ENCODE data around the gene TPRN. TPM values are rescaled to one million over a fixed set of nuclear protein-coding genes. Genes with fewer than 3 reads are reported as not detected.

The TPRN gene
- total and polyA plus RNA-seq, 7 experiments from 2014 or later: 0.35 to 13.5 (median 7.4) TPM

DNA sequence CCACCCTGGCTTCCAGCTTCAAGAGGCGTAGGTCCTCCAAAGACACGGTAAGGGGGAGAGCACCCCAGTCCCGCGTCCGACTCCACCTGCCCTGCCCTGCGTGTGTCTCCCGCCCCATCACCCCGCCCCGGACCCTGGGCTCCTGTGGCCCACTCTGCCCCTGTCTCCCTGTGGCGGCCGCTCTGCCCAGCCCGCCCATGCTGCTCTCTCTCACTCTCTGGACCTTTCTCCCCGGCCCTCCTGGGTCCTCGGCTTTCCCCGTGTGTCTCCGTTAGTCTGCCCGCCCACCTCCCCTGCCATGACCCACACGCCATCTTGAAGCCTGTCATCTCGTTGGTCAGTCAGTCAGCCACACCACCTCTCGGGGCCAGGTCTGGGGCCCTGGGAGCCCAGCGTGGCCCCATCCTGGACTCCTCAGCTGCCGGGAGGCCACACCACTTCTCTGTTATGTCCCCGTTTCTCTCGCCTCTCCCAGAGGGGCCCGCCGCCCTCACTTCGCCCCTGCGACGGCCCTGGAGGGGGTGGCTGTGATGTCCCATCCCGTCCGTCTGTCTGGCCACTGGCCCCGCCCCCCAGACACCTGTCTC lies 35.2 kb downstream of the TPRN start:
- Mint-ChIP-seq H3K27ac (no peak overlapping the region), H3K9me3 (no peaks in the 10 kb centered on the region), H3K4me3 (peak overlapping the region in 1 of 10 donors; percentile 28), H3K4me1 (peaks cover 0 to 10% (median 0%) of the 10 kb centered on the region in 7 donors), H3K36me3 (no peaks in the 10 kb centered on the region), H3K27me3 (peaks cover 9 to 39% (median 16%) of the 10 kb centered on the region in 5 donors)
- CTCF ChIA-PET: no interaction called here
- no peaks in the 10 kb centered on the region for H3K36me3 ChIP-seq (ENCODE audit: control insufficient read depth in 2 of 3, insufficient read depth in 3 of 3, low read length in 3 of 3)
- intact Hi-C loops (cut with micrococcal nuclease): loop anchor here in 1 of 2 donors (5.0 kb wide), 1 partner anchor 318 kb away; the partner anchor contains the start of gene PHPT1
- H3K27me3 ChIP-seq (ENCODE audit: control insufficient read depth in 2 of 2, insufficient read depth in 2 of 2, low read length in 2 of 2): peaks cover 4 to 19% of the 10 kb centered on the region in 2 donors
- no peak overlapping the region for H3K27ac ChIP-seq (ENCODE audit: low read depth, low read length)
- POLR2A ChIA-PET: interaction anchor here (1.5 kb wide), 1 partner anchor 36 kb away, joined by 3 read pairs; no protein-coding TSS in a partner anchor
- H3K4me1 ChIP-seq (ENCODE audit: control insufficient read depth in 2 of 2, insufficient read depth in 2 of 2, low read length in 2 of 2): no peaks in the 10 kb centered on the region
- H3K4me3 ChIP-seq (ENCODE audit: low read length): no peak overlapping the region
- ATAC-seq: no peak
- DNase-seq: no peak
- no peaks in the 10 kb centered on the region for H3K9me3 ChIP-seq (ENCODE audit: control insufficient read depth in 2 of 3, low read length in 3 of 3)

- Mint-ChIP-seq H3K27ac (no peak overlapping the region), H3K9me3 (no peaks in the 10 kb centered on the region), H3K4me1 (peaks cover 0 to 10% (median 1%) of the 10 kb centered on the region in 7 donors), H3K27me3 (peaks cover 13 to 42% (median 18%) of the 10 kb centered on the region in 5 donors), H3K4me3 (peak overlapping the region in 2 of 10 donors; percentile 28 to 67), H3K36me3 (no peaks in the 10 kb centered on the region)
- ChIA-PET CTCF (no interaction called here), POLR2A (no interaction called here)
- Histone ChIP-seq H3K4me3 (ENCODE audit: low read length) (no peak overlapping the region), H3K27me3 (ENCODE audit: control insufficient read depth in 2 of 2, insufficient read depth in 2 of 2, low read length in 2 of 2) (peaks cover 4 to 22% of the 10 kb centered on the region in 2 donors), H3K36me3 (ENCODE audit: control insufficient read depth in 2 of 3, insufficient read depth in 3 of 3, low read length in 3 of 3) (no peaks in the 10 kb centered on the region), H3K9me3 (ENCODE audit: control insufficient read depth in 2 of 3, low read length in 3 of 3) (no peaks in the 10 kb centered on the region), H3K4me1 (ENCODE audit: control insufficient read depth in 2 of 2, insufficient read depth in 2 of 2, low read length in 2 of 2) (no peaks in the 10 kb centered on the region), H3K27ac (ENCODE audit: low read depth, low read length) (no peak overlapping the region)
- ATAC-seq (no peak), DNase-seq (no peak)
- intact Hi-C loops (cut with micrococcal nuclease): loop anchor here in 1 of 2 donors (5.0 kb wide), 1 partner anchor 317 kb away; the partner anchor contains the start of gene PHPT1
Measured at GRCh38 chr9:137164370-137165249, 35.9 kb downstream of the TPRN start.

GRCh38 chr9:137163805-137164204 lies 36.7 kb downstream of the TPRN start:
- intact Hi-C loops (cut with micrococcal nuclease): no loop called here
- ATAC-seq: no peak
- H3K36me3 Mint-ChIP-seq: no peaks in the 10 kb centered on the region
- no peaks in the 10 kb centered on the region for H3K9me3 ChIP-seq (ENCODE audit: control insufficient read depth in 2 of 3, low read length in 3 of 3)
- H3K9me3 Mint-ChIP-seq: peaks cover 0 to 2% (median 0%) of the 10 kb centered on the region in 11 donors
- peaks cover 21 to 50% (median 26%) of the 10 kb centered on the region in 5 donors for H3K27me3 Mint-ChIP-seq
- peak overlapping the region in 1 of 10 donors; percentile 60 for H3K4me3 Mint-ChIP-seq
- H3K4me3 ChIP-seq (ENCODE audit: low read length): no peak overlapping the region
- ChIA-PET CTCF (no interaction called here), POLR2A (no interaction called here)
- no peaks in the 10 kb centered on the region for H3K4me1 ChIP-seq (ENCODE audit: control insufficient read depth in 2 of 2, insufficient read depth in 2 of 2, low read length in 2 of 2)
- no peak for DNase-seq
- no peak overlapping the region for H3K27ac ChIP-seq (ENCODE audit: low read depth, low read length)
- peaks cover 0 to 13% (median 6%) of the 10 kb centered on the region in 7 donors for H3K4me1 Mint-ChIP-seq
- H3K27me3 ChIP-seq (ENCODE audit: control insufficient read depth in 2 of 2, insufficient read depth in 2 of 2, low read length in 2 of 2): peaks cover 4 to 17% of the 10 kb centered on the region in 2 donors
- no peak overlapping the region for H3K27ac Mint-ChIP-seq
- no peaks in the 10 kb centered on the region for H3K36me3 ChIP-seq (ENCODE audit: control insufficient read depth in 2 of 3, insufficient read depth in 3 of 3, low read length in 3 of 3)

- H3K4me3 ChIP-seq (ENCODE audit: low read length): no peak overlapping the region
- no peak for DNase-seq
- Mint-ChIP-seq H3K36me3 (no peaks in the 10 kb centered on the region), H3K9me3 (peaks cover 0 to 2% (median 0%) of the 10 kb centered on the region in 11 donors), H3K27me3 (peaks cover 22 to 55% (median 28%) of the 10 kb centered on the region in 5 donors), H3K4me3 (peak overlapping the region in 1 of 10 donors; percentile 60), H3K27ac (peak overlapping the region in 1 of 9 donors; percentile 55), H3K4me1 (peaks cover 0 to 13% (median 5%) of the 10 kb centered on the region in 7 donors)
- intact Hi-C loops (cut with micrococcal nuclease): no loop called here
- POLR2A ChIA-PET: interaction anchor here (1.0 kb wide), 1 partner anchor 61 kb away, joined by 3 read pairs; no protein-coding TSS in a partner anchor
- H3K27me3 ChIP-seq (ENCODE audit: control insufficient read depth in 2 of 2, insufficient read depth in 2 of 2, low read length in 2 of 2): peaks cover 4 to 17% of the 10 kb centered on the region in 2 donors
- ATAC-seq: no peak
- no peaks in the 10 kb centered on the region for H3K4me1 ChIP-seq (ENCODE audit: control insufficient read depth in 2 of 2, insufficient read depth in 2 of 2, low read length in 2 of 2)
- CTCF ChIA-PET: no interaction called here
- H3K27ac ChIP-seq (ENCODE audit: low read depth, low read length): no peak overlapping the region
- H3K36me3 ChIP-seq (ENCODE audit: control insufficient read depth in 2 of 3, insufficient read depth in 3 of 3, low read length in 3 of 3): no peaks in the 10 kb centered on the region
- no peaks in the 10 kb centered on the region for H3K9me3 ChIP-seq (ENCODE audit: control insufficient read depth in 2 of 3, low read length in 3 of 3)
Measured at GRCh38 chr9:137163365-137163715, 37.2 kb downstream of the TPRN start.

DNA sequence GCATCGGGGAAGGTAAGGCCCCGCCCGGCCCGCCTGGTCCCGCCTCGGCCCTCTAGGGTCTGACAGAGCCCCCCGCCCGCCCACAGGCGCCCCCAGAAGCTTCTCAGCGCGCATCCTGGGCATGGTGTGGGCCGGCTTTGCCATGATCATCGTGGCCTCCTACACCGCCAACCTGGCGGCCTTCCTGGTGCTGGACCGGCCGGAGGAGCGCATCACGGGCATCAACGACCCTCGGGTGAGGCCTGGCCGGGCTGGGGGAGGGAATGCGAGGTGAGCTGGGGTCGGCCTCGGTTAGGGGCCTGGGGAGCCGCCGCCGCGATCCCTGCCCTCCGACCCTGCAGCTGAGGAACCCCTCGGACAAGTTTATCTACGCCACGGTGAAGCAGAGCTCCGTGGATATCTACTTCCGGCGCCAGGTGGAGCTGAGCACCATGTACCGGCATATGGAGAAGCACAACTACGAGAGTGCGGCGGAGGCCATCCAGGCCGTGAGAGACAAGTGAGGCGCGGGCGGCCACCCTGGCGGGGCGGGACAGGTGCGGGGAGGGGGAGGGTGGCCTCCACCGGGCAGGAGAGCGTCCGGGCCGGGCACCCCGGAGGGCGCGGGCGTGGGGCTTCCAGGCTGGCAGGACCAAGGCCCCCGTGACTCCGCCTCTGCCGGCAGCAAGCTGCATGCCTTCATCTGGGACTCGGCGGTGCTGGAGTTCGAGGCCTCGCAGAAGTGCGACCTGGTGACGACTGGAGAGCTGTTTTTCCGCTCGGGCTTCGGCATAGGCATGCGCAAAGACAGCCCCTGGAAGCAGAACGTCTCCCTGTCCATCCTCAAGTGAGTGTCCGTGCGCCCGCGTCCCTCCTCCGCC lies 37.8 kb downstream of the TPRN start:
- DNase-seq (no peak), ATAC-seq (peak; percentile 53)
- CTCF ChIA-PET: no interaction called here
- Histone ChIP-seq H3K4me1 (ENCODE audit: control insufficient read depth in 2 of 2, insufficient read depth in 2 of 2, low read length in 2 of 2) (no peaks in the 10 kb centered on the region), H3K4me3 (ENCODE audit: low read length) (no peak overlapping the region), H3K27me3 (ENCODE audit: control insufficient read depth in 2 of 2, insufficient read depth in 2 of 2, low read length in 2 of 2) (peaks cover 4 to 21% of the 10 kb centered on the region in 2 donors), H3K36me3 (ENCODE audit: control insufficient read depth in 2 of 3, insufficient read depth in 3 of 3, low read length in 3 of 3) (no peaks in the 10 kb centered on the region), H3K9me3 (ENCODE audit: control insufficient read depth in 2 of 3, low read length in 3 of 3) (no peaks in the 10 kb centered on the region), H3K27ac (ENCODE audit: low read depth, low read length) (no peak overlapping the region)
- Mint-ChIP-seq H3K36me3 (no peaks in the 10 kb centered on the region), H3K27me3 (peaks cover 28 to 60% (median 34%) of the 10 kb centered on the region in 5 donors), H3K4me1 (peaks cover under 1 to 15% (median 10%) of the 10 kb centered on the region in 7 donors), H3K9me3 (peaks cover 0 to 2% (median 0%) of the 10 kb centered on the region in 11 donors), H3K4me3 (peak overlapping the region in 2 of 10 donors; percentile 38 to 60), H3K27ac (no peak overlapping the region)
- intact Hi-C loops (cut with micrococcal nuclease): no loop called here
- POLR2A ChIA-PET: interaction anchor here (1.0 kb wide), 1 partner anchor 61 kb away, joined by 3 read pairs; no protein-coding TSS in a partner anchor

All from naive thymus-derived CD4-positive, alpha-beta T cell (primary cell).